Activated T-helper 1 cell treated with Interleukin-2 at 50 U/mL for 16 hours (primary cell): ENCODE data around the gene SLC17A2.

ENCODE experiments used
- DNase-seq: peaks from one replicate; pipeline ENCODE4 v3.0.0-alpha.2; 2020; ENCODE audit warnings: low read depth

The SLC17A2 gene

DNA sequence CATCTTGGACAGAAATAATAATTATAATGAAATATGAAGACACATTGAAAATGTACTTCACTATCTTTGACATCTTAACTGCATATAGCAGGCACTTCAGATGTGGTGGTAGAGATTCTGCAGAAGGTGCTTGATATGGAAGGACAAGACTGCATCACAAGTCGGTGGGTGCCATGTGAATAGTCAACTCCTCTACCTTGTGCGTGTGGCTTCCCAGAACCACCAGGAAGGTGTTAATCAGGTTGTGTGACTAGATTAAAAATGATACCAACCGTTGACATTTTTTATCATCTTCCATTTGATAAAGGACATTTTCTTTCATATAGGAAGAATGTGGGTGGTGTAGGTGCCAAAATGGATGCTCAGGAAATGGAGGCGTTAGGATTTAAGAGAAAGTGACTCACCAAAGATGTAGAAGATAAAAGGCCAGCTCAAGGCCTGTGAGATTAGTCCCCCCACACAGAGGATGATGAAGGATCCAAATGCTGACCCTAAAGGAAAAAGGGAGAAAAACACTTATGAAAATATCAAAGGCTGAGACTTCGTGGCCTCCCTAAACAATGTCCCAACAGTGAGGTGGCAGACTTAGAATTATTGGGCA is 12.3 kb downstream of the SLC17A2 start:
- DNase-seq, result no peak

DNA sequence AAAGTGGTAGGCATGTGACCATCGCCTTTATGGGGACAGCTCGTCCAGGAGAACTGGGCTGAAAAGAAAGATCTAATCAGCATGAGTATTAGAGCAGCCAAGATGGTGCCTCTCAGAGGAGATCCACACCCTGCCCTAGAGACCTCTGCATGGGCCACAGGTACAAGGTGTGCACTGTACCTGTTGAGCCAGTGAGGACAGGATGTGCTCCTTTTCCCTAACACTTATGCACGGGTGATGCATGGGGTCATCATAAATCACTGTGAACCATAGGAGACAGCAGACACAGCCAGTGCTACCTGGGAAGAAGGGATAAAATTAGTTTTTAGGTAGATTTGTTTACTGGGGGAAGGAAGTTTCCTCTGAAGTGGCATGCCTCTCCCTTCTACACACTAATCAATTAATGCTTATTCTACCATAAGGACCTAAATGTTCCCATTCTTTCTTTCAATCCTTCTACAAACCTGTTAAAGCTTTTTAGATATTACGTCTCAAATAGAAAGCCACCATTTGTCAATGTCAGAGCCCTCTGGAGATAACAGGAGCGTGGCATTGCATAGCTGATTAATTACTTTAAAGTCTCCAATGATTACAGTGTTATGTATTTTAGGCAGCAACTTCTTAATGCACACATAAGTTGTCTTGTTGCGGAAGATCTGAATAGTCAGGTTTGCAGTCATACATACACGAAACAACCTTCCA is 13.6 kb downstream of the SLC17A2 start:
- no peak for DNase-seq

- no peak for DNase-seq
Measured at GRCh38 chr6:25916330-25916729, 14.2 kb downstream of the SLC17A2 start.

DNA sequence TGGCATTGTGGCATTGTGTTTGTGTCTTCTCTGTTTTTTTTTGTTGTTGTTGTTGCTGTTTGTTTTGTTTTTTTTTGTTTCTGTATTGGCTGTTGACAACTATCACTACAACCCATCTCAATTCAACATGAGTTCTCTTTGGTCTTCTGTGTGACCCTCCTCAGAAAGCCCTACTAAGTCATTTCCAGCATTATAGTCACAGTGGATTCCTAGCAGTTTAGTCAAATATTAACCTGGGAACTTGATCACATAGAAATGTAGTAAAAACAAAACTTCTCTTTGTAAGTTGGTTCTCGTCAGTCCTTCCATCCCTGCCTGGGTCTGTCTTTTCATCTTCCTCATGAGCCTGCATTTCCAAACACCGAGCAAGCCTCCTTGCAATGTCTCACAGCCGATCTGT is 16.8 kb downstream of the SLC17A2 start:
- no peak for DNase-seq

DNA sequence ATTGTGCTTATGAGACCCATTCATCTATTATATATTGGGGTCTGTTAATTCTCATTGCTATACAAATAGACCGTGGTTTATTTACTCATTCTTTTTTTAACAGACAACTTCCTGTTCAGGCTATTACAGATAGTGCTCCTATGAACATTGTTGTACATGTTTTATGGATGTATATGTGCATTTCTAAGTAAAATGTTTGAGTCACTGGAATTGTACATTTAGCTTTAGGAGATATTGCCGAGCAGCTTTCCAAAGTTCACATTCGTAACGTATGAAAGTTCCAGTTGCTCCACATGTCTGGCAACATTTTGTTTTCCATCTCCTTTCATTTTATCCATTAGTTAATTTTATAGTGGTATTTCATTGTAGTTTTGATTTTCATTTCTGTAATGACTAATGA is 19.1 kb downstream of the SLC17A2 start:
- no peak for DNase-seq

DNA sequence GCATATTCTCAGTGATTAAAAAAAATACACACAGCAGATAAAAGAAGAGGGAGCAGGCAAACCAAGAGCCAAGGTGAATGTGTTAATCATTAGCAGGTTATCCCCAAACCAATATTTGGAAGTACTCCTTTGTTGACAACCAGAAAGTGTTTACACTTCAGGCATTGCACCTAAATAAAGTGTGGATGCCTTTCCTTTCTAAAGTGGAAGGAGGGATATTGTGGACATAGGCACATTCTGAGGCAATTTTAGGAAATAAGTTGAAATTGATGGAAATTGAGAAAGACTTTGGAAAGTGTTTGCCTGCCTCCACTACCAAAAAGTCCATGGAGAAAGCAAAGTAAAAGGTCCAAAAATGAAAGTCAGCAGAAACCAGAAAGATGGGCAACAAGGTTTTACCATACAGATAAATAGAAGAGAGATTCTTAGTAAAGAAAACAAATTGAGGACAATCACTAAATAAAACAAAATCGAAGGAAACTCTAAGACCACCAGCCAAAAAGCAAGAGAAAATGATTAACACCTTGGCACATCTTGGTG is 22.9 kb downstream of the SLC17A2 start:
- DNase-seq, result no peak

GRCh38 chr6:25903467-25904099 is 26.9 kb downstream of the SLC17A2 start:
- DNase-seq, result no peak

- DNase-seq, result no peak
Measured at GRCh38 chr6:25902071-25902470, 28.4 kb downstream of the SLC17A2 start.

DNA sequence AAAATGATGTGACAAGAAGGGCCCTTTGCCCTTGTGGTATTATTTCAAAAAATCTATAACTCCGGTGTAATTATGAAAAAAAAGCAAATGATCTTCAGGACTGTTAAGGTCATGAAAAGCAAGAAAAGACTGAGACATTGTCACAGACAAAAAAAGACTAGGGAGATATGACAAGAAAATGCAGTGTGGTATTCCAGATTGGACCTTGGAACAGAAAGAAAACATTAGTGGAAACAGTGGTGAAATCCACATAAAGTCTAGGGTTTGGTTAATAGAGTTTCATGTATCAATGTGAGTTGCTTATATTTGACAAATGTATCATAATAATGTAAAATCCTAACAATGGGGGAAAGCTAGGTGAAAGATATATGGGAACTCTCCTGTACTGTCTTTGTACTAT is 29.6 kb downstream of the SLC17A2 start:
- DNase-seq, result no peak

DNA sequence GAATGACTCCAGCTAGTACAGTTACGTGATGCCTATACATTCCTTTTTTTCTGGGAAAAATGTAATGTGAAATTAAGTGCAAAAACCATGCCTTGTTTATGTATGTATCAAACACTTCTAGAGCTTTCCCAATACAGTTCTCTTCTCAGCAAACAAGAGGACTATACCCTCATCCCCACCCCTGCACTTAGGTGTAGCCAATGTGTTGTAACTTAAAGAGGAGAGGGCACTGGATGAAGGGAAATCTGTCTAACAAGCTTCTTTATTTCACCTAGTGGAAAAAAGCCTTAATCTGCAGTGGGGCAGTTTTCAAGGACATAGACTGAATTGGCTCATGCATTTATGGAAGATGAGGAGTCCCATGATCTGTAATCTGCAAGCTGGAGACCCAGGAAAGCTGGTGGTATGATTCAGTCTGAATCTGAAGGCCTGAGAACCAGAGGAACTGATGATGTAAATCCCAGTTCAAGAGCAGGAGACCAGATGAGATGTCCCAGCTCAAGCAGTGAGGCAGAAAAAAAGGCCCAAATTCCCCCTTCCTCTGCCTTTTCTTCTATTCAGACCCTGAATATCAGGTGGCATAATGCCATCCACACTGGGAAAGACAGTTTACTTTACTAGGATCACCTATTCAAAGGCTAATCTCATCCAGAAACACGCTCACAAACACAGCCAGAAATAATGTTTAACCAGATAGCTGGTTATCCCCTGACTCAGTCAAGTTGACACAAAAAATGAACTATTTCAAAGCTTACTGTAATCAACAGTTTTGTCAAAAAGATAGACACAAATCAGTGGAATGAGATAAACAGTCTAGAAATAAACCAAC is 30.7 kb downstream of the SLC17A2 start:
- DNase-seq, result no peak

- DNase-seq, result no peak
Measured at GRCh38 chr6:25899123-25899522, 31.4 kb downstream of the SLC17A2 start.

DNA sequence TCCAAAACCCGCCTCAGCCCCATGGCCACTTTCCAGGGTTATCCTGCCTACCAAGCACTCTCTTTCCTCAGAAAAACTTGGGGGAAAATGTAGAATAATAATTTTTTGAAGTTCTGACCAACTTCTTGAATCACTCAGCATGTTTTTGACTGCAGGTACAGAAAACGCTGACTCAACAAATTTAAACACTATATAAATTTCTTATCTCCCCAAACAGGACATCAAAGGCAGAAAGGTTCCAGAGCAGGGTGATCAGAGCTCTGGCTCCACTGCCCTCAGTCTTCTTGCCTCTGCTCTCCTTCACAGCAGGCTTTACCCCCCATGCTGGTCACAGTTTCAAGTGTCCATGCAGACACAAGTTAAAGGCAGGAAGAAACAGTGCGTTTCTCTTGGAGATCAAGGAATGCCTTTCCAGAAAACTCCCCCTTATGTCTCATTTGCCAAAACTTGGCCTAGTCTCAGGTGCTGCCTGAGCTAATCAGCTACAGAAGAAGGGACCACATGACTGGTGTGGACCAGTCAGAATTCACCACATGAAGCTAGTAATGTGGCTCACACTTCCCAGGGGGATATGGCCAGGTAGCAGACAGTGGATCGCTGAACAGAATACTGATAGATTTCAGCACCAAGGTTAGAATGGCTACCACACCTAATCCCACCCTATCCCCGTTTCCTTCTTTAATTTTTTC is 32.1 kb downstream of the SLC17A2 start:
- no peak for DNase-seq

DNA sequence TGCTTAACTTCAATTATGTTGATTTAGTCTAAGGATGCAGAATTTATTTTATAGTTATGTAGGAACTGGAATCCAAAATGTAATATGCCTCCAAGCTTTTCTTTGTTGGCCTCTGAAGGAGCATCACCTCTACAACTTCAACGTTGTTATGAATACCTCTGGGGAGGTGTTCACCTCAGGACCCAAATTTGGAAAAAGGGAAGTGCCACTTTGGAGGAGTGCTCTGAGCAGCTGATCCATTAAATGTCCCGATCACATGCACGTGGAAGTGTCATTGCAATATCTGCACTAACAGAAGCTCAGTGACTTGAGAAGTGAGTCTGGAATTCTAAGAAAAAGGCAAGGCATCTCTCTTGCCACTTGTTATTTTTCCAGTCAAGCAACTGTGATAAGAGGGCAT is 34.2 kb downstream of the SLC17A2 start:
- DNase-seq, result no peak

- no peak for DNase-seq
Measured at GRCh38 chr6:25895771-25896170, 34.7 kb downstream of the SLC17A2 start.

DNA sequence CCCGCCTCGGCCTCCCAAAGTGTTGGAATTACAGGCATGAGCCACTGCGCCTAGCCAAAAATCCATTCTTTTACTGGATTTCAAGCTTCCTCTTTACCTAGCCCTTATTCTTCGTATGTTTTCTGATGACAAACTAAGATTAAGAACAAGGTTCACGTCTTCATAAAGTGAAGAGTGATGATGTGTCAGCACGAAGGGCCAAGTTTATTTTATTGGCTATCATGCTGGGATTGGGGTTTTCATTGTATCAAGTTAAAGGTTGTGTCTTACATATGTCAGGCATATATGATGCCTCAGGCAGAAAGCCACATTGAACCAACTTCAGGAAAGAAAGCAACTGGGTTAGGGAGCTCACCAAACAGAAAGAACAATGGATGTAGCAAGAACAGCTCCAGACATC is 36.7 kb downstream of the SLC17A2 start:
- no peak for DNase-seq

- DNase-seq, result no peak
Measured at GRCh38 chr6:25892877-25893276, 37.6 kb downstream of the SLC17A2 start.

- DNase-seq, result no peak
Measured at GRCh38 chr6:25889877-25890853, 40.3 kb downstream of the SLC17A2 start.

DNA sequence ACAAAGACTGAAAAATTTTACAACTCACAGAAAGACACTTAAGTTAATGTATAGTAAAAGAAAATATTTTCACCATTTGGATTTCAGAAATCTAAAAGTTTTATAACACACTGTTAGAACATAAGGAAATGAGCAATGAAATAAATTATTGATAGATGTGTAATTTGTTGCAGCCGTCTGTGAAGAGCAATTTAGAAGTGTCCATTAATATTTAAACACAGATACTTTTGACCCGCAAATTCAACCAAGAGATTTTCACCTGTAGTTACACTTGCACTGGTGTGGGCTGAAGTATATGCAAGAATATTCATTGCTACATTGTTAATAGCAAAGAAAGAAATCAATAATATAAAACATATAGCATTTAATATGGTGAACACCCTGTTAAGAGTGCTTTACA is 41.9 kb downstream of the SLC17A2 start:
- no peak for DNase-seq

DNA sequence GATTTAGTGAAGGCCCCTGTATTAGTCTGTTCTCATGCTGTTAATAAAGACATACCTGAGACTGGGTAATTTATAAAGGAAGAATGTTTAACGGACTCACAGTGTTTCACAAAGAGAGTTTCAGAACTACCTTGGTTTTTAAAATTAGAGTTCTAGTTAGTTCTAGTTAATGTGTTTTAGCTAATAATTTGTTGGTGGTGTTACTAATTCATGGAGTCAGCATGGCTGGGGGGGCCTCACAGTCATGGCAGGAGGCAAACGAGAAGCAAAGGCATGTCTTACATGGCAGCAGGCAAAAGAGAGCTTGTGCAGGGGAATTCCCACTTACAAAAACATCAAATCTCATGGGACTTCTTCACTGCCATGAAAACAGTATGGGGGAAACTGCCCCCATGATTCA is 44.4 kb downstream of the SLC17A2 start:
- DNase-seq, result no peak

GRCh38 chr6:25883991-25884390 is 46.5 kb downstream of the SLC17A2 start:
- no peak for DNase-seq

GRCh38 chr6:25883536-25883935 is 47.0 kb downstream of the SLC17A2 start:
- DNase-seq, result no peak
